H9 (cell line): ENCODE measurements around the gene ZNF654. TPM values are rescaled to one million over a fixed set of nuclear protein-coding genes. Genes with fewer than 3 reads are reported as not detected.
A peak's percentile ranks its signal among the peaks of the same experiment; 100 is the strongest.

Source experiments
- DNase-seq: peaks from one replicate; pipeline ENCODE4 v3.0.0-alpha.2; 2017
- H2AFZ ChIP-seq: one replicate; pipeline ENCODE4 v1.6.1; 2013; ENCODE audit warnings: mild to moderate bottlenecking, low read length, control low read depth, moderate library complexity
- H2AK5ac ChIP-seq: 2 replicates; pipeline ENCODE4 v1.6.1; 2013; ENCODE audit warnings: low read length, control low read depth, mixed read lengths; ENCODE audit not compliant: insufficient read length
- H2BK120ac ChIP-seq: one replicate; pipeline ENCODE4 v1.6.1; 2013; ENCODE audit warnings: low read depth, mild to moderate bottlenecking, low read length, control low read depth, inconsistent platforms; ENCODE audit not compliant: poor library complexity, severe bottlenecking
- H2BK12ac ChIP-seq: 2 replicates; pipeline ENCODE4 v1.6.1; 2013; ENCODE audit warnings: low read length, control low read depth, mixed read lengths, low read depth; ENCODE audit not compliant: insufficient read length
- H2BK15ac ChIP-seq: 2 replicates; pipeline ENCODE4 v1.6.1; 2013; ENCODE audit warnings: low read depth, low read length, control low read depth
- H2BK20ac ChIP-seq: one replicate; pipeline ENCODE4 v1.6.1; 2013; ENCODE audit warnings: low read depth, mild to moderate bottlenecking, low read length, control low read depth, inconsistent platforms; ENCODE audit not compliant: poor library complexity, severe bottlenecking
- H2BK5ac ChIP-seq: 2 replicates; pipeline ENCODE4 v1.6.1; 2013; ENCODE audit warnings: low read length, control low read depth, mixed read lengths; ENCODE audit not compliant: insufficient read length
- H3K14ac ChIP-seq: 2 replicates; pipeline ENCODE4 v1.6.1; 2013; ENCODE audit warnings: low read length, control low read depth; ENCODE audit not compliant: insufficient read depth
- H3K18ac ChIP-seq: 2 replicates; pipeline ENCODE4 v1.6.1; 2013; ENCODE audit warnings: low read depth, mild to moderate bottlenecking, mixed read lengths, low read length, control low read depth; ENCODE audit not compliant: insufficient read length
- H3K23ac ChIP-seq: 2 replicates; pipeline ENCODE4 v1.6.1; 2013; ENCODE audit warnings: low read length, control low read depth, mixed read lengths, low read depth; ENCODE audit not compliant: insufficient read length
- H3K23me2 ChIP-seq: 2 replicates; pipeline ENCODE4 v1.6.1; 2013; ENCODE audit warnings: low read depth, mild to moderate bottlenecking, mixed read lengths, low read length, control low read depth; ENCODE audit not compliant: insufficient read length, poor library complexity, severe bottlenecking
- H3K27ac ChIP-seq: 2 replicates; pipeline ENCODE4 v1.5.1; 2013; ENCODE audit warnings: low read length, control low read depth, mixed read lengths, low read depth; ENCODE audit not compliant: insufficient read length
- H3K27me3 ChIP-seq: 2 replicates; pipeline ENCODE4 v1.6.1; 2013; ENCODE audit warnings: low read length, control low read depth, inconsistent platforms; ENCODE audit not compliant: insufficient read depth
- H3K4ac ChIP-seq: 2 replicates; pipeline ENCODE4 v1.6.1; 2013; ENCODE audit warnings: low read depth, mild to moderate bottlenecking, control low read depth, inconsistent platforms, low read length, moderate library complexity
- H3K4me1 ChIP-seq: 2 replicates; pipeline ENCODE4 v1.6.1; 2013; ENCODE audit warnings: low read length, control low read depth, inconsistent platforms; ENCODE audit not compliant: insufficient read depth
- H3K4me2 ChIP-seq: 2 replicates; pipeline ENCODE4 v1.6.1; 2013; ENCODE audit warnings: low read length, control low read depth, mixed read lengths; ENCODE audit not compliant: insufficient read length, insufficient read depth
- H3K56ac ChIP-seq: 2 replicates; pipeline ENCODE4 v1.6.1; 2013; ENCODE audit warnings: low read depth, mild to moderate bottlenecking, mixed read lengths, low read length, control low read depth; ENCODE audit not compliant: insufficient read length
- H3K79me1 ChIP-seq: 2 replicates; pipeline ENCODE4 v1.6.1; 2013; ENCODE audit warnings: low read depth, mild to moderate bottlenecking, moderate library complexity, low read length, control low read depth, inconsistent platforms; ENCODE audit not compliant: insufficient read depth, poor library complexity, severe bottlenecking
- H3K79me2 ChIP-seq: 2 replicates; pipeline ENCODE4 v1.6.1; 2013; ENCODE audit warnings: low read length, control low read depth, inconsistent platforms; ENCODE audit not compliant: insufficient read depth
- H3K9ac ChIP-seq: 2 replicates; pipeline ENCODE4 v1.6.1; 2013; ENCODE audit warnings: low read length, control low read depth, mixed read lengths; ENCODE audit not compliant: insufficient read length; ENCODE audit errors: extremely low read depth
- H3K9me3 ChIP-seq: one replicate; pipeline ENCODE4 v1.6.1; 2013; ENCODE audit warnings: low read depth, low read length, inconsistent platforms; ENCODE audit not compliant: control insufficient read depth
- H3T11ph ChIP-seq: one replicate; pipeline ENCODE4 v1.6.1; 2013; ENCODE audit warnings: mild to moderate bottlenecking, low read length, control low read depth, inconsistent platforms
- H4K20me1 ChIP-seq: one replicate; pipeline ENCODE4 v1.6.1; 2013; ENCODE audit not compliant: control insufficient read depth, insufficient read length, insufficient read depth
- H4K5ac ChIP-seq: 2 replicates; pipeline ENCODE4 v1.6.1; 2013; ENCODE audit warnings: low read depth, mild to moderate bottlenecking, mixed read lengths, low read length, control low read depth; ENCODE audit not compliant: insufficient read length
- H4K8ac ChIP-seq: replicated peaks from 2 replicates; pipeline ENCODE4 v1.6.1; 2013; ENCODE audit warnings: low read length, control low read depth, mixed read lengths, low read depth; ENCODE audit not compliant: insufficient read length
- H4K91ac ChIP-seq: 2 replicates; pipeline ENCODE4 v1.6.1; 2013; ENCODE audit warnings: low read depth, mild to moderate bottlenecking, moderate library complexity, mixed read lengths, low read length, control low read depth; ENCODE audit not compliant: insufficient read length
- H3K27ac Mint-ChIP-seq, 3 experiments: 2 replicates in 2 of 3; 3 replicates in 1 of 3; pipeline ENCODE4 v1.8.0; 2020 to 2021; ENCODE audit warnings: mixed read lengths in 3 of 3, mild to moderate bottlenecking in 1 of 3, moderate library complexity in 1 of 3
- H3K27me3 Mint-ChIP-seq: 2 replicates; pipeline ENCODE4 v1.8.0; 2021; ENCODE audit warnings: low read depth, mild to moderate bottlenecking, moderate library complexity, mixed read lengths
- H3K36me3 Mint-ChIP-seq, 3 experiments: 2 replicates in 2 of 3; 3 replicates in 1 of 3; pipeline ENCODE4 v1.8.0; 2020 to 2021; ENCODE audit warnings: low read depth in 3 of 3, mixed read lengths in 3 of 3; ENCODE audit not compliant: insufficient read depth in 1 of 3
- H3K4me1 Mint-ChIP-seq, 2 experiments: 2 replicates each; pipeline ENCODE4 v1.8.0; 2020; ENCODE audit warnings: mixed read lengths in 2 of 2
- H3K4me3 Mint-ChIP-seq, 2 experiments: 2 replicates in 1 of 2; 3 replicates in 1 of 2; pipeline ENCODE4 v1.8.0; 2020 to 2021; ENCODE audit warnings: mild to moderate bottlenecking in 2 of 2, mixed read lengths in 2 of 2, moderate library complexity in 1 of 2
- H3K9me3 Mint-ChIP-seq, 2 experiments: 2 replicates in 1 of 2; 3 replicates in 1 of 2; pipeline ENCODE4 v1.8.0; 2020; ENCODE audit warnings: mild to moderate bottlenecking in 2 of 2, mixed read lengths in 2 of 2, moderate library complexity in 1 of 2
- WGBS: extraction: QIAGEN DNeasy Blood & Tissue Kit; methylation state at CpG from one replicate; pipeline ENCODE4 v1.1.7; 2013; ENCODE audit warnings: missing lambda C conversion rate, low lambda C conversion rate, mixed read lengths; ENCODE audit not compliant: insufficient read length; ENCODE audit errors: extremely low coverage; 5-methylcytosine and 5-hydroxymethylcytosine counted together
- total RNA-seq: library from RNA; stranded (reverse); gene quantifications from 2 replicates; pipeline ENCODE4 v1.2.1, GENCODE V29; 2021
- TF ChIP-seq, protein P1 (sequence below): fragments of 200-600 bp; sonication (generic); conservative IDR thresholded peaks from 3 replicates; pipeline ENCODE4 v1.8.0; 2021; ENCODE audit warnings: antibody characterized with exemption, mild to moderate bottlenecking

Gene ZNF654
- total RNA-seq, 1 experiment from 2014 or later: 8.7 TPM

DNA sequence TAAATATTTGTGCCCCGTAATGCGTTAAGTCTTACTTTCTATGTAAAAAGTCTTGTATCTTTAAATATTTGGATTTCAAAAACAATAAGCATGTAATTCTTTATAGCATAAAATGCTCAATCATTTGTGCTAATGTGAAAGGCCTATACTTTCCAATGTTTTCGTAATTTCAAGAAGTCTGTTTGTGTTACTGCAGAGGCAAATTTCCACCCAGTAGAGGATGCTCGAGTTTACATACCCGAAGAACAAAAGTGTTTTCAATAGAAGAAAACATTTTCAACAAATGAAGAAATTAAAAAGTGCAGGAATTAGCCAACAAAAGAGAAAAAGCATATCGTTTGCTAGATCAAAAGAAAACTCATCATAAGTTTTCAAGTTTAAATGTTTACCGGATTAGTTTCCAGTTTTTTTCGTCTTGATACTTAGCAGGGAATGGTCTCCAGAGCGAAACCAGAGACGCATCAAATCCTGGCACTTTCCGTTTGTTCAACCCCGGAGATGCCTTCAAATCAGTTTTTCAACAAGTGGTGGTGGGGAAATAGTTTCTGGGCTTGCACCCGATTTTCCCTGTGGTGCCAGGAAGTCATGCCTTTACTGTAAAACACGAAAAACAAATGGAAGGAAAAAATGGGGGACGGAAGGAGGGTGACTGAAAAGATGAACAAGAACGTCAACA lies 1.3 kb upstream of the ZNF654 start:
- Histone ChIP-seq H2BK20ac (no peak overlapping the region), H3K18ac (no peak overlapping the region), H3K56ac (no peak overlapping the region), H3K23ac (no peak overlapping the region), H3T11ph (no peak overlapping the region), H4K5ac (no peak overlapping the region), H3K27me3 (no peaks in the 10 kb centered on the region), H2BK120ac (no peak overlapping the region), H4K8ac (no peak overlapping the region), H3K4ac (no peak overlapping the region), H2AFZ (no peak overlapping the region), H3K14ac (no peak overlapping the region), H2BK12ac (no peak overlapping the region), H3K9me3 (no peaks in the 10 kb centered on the region), H3K79me2 (no peaks in the 10 kb centered on the region; the same call in 1 of the 2 replicates), H4K91ac (no peak overlapping the region), H2BK15ac (no peak overlapping the region), H3K4me2 (peak overlapping the region; percentile 70), H2BK5ac (no peak overlapping the region), H3K9ac (peak overlapping the region; percentile 48), H3K23me2 (peaks cover 13% of the 10 kb centered on the region), H3K4me1 (no peaks in the 10 kb centered on the region), H3K27ac (no peak overlapping the region), H3K79me1 (no peaks in the 10 kb centered on the region), H2AK5ac (no peak overlapping the region), H4K20me1 (no peaks in the 10 kb centered on the region)
- Mint-ChIP-seq H3K4me3 (peak overlapping the region; percentile 96 to 98), H3K4me1 (peaks cover 18% of the 10 kb centered on the region in 2 experiments), H3K27me3 (no peaks in the 10 kb centered on the region), H3K9me3 (peaks cover 0 to 1% of the 10 kb centered on the region in 2 experiments; a peak in 2 of 5 replicates), H3K27ac (peak overlapping the region; percentile 84 to 97 (median 95)), H3K36me3 (peaks cover 6 to 28% (median 25%) of the 10 kb centered on the region in 3 experiments; a peak in 5 of 7 replicates)
- no CpG with 5 or more reads among the region's 16 CpGs for WGBS
- TF ChIP-seq, protein P1, sequence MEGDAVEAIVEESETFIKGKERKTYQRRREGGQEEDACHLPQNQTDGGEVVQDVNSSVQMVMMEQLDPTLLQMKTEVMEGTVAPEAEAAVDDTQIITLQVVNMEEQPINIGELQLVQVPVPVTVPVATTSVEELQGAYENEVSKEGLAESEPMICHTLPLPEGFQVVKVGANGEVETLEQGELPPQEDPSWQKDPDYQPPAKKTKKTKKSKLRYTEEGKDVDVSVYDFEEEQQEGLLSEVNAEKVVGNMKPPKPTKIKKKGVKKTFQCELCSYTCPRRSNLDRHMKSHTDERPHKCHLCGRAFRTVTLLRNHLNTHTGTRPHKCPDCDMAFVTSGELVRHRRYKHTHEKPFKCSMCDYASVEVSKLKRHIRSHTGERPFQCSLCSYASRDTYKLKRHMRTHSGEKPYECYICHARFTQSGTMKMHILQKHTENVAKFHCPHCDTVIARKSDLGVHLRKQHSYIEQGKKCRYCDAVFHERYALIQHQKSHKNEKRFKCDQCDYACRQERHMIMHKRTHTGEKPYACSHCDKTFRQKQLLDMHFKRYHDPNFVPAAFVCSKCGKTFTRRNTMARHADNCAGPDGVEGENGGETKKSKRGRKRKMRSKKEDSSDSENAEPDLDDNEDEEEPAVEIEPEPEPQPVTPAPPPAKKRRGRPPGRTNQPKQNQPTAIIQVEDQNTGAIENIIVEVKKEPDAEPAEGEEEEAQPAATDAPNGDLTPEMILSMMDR: no peak
- DNase-seq: no peak
